BE2C (cell line): ENCODE results near the gene MLNR.
A peak's percentile ranks its signal among the peaks of the same experiment; 100 is the strongest.

Experiments
- DNase-seq: peaks from one replicate; pipeline ENCODE4 v3.0.0-alpha.2; 2020
- H3K27me3 ChIP-seq: fragments of 250-450 bp; sonication (Bioruptor Pico); 2 replicates; pipeline ENCODE4 v1.5.1; 2020; ENCODE audit warnings: mild to moderate bottlenecking
- H3K36me3 ChIP-seq: fragments of 250-450 bp; sonication (Bioruptor Pico); 2 replicates; pipeline ENCODE4 v1.5.1; 2020; ENCODE audit warnings: mild to moderate bottlenecking
- H3K4me1 ChIP-seq: fragments of 250-450 bp; sonication (Bioruptor Pico); 2 replicates; pipeline ENCODE4 v1.5.1; 2020
- H3K4me3 ChIP-seq: 2 replicates; pipeline ENCODE4 v1.5.1; 2011; ENCODE audit warnings: low read depth, low read length
- H3K9me3 ChIP-seq: fragments of 250-450 bp; sonication (Bioruptor Pico); 2 replicates; pipeline ENCODE4 v1.5.1; 2020
- CTCF ChIP-seq: IDR thresholded peaks from 2 replicates; pipeline ENCODE4 v1.5.1; 2012; ENCODE audit warnings: mild to moderate bottlenecking, low read depth, low read length

Gene MLNR

GRCh38 chr13:49213997-49214916 is 5.9 kb upstream of the MLNR start:
- H3K4me3 ChIP-seq: no peak overlapping the region

DNA sequence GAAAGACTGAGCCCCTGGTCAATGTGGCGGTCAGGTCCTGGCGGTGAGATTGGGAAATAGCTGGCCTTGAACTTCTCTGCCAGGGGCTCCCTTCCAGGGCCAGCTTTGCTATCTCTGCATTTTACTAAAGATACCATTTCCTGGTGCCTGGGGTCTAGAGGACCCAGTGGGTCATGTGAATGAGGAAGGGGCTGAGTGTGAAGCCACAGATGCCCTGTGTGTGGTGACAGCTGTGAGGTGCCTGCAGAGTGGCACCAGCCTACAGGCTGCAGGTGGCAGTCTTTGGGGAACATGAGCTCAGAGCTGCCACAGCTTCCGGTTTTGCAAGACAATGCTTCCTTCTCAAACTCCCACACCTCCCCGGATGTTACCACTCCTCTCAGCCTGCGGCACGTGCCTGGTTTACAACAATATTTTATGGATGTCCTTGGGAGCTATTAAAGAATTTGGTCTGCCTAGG is 5.2 kb upstream of the MLNR start:
- Histone ChIP-seq H3K4me1 (no peaks in the 10 kb centered on the region), H3K4me3 (no peak overlapping the region), H3K9me3 (no peaks in the 10 kb centered on the region), H3K36me3 (peaks cover 9% of the 10 kb centered on the region), H3K27me3 (peaks cover 5% of the 10 kb centered on the region)
- TF ChIP-seq CTCF: peak; percentile 20; the same call in 1 of the 2 replicates
- DNase-seq: no peak

More at GRCh38 chr13:49213997-49214916, 5.9 kb upstream of the MLNR start:
- no peak for DNase-seq
- TF ChIP-seq CTCF: no peak
- Histone ChIP-seq H3K27me3 (no peaks in the 10 kb centered on the region), H3K9me3 (no peaks in the 10 kb centered on the region), H3K36me3 (peaks cover 11% of the 10 kb centered on the region), H3K4me1 (no peaks in the 10 kb centered on the region)

DNA sequence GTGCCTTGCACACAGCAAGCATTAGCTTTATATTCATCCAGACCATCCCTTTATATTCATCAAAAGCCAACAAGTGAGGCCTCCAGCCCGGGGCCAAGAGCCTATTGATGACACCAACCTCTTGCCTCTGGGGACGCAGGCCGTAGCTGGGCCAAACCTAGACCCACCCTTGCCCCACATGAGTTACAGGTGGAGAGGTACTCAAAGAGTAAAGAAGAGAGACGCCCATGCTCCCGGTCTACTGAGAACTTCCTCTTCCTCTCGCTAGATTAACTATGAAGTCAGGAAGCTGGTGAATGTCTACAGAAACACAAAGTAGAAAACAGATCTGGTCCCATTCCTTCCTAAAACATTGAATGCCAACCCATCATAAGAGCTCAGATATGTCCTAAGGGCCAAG is 3.8 kb upstream of the MLNR start:
- no peaks in the 10 kb centered on the region; the same call in 1 of the 2 replicates for H3K36me3 ChIP-seq
- H3K27me3 ChIP-seq: peaks cover 19% of the 10 kb centered on the region
- H3K4me3 ChIP-seq: no peak overlapping the region
- DNase-seq: no peak
- no peaks in the 10 kb centered on the region for H3K4me1 ChIP-seq
- TF ChIP-seq CTCF: no peak
- peaks cover 4% of the 10 kb centered on the region; the same call in 1 of the 2 replicates for H3K9me3 ChIP-seq

DNA sequence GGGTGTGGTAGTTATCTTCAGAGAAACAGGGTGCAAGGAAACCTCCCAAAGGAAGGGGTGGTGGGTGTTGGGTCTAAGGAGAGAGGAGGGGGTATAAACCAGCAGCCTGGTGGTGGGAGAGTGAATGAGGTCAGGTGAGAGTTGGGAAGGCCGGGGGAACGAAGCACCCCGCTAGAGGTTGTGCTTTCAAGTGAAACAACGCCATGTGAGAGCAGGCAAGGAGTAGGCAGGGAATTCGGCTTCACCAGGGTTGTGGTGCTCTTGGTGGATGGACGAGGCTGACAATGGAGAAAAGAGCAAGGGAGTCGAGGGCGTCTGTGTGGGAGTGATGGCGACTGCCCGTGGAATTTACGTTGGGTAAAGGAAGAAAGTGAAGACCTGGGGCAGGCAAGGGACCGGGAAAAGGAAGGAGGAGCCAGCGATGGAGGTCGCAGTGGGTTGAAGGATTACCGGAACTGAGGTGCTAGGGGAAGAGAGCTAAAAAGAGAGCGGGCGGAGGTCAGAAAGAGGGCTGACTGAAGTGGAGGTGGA is 2.1 kb upstream of the MLNR start:
- H3K4me1 ChIP-seq: no peaks in the 10 kb centered on the region
- H3K27me3 ChIP-seq: peaks cover 36% of the 10 kb centered on the region
- H3K36me3 ChIP-seq: no peaks in the 10 kb centered on the region
- H3K9me3 ChIP-seq: peaks cover 4% of the 10 kb centered on the region; the same call in 1 of the 2 replicates
- no peak for TF ChIP-seq CTCF
- H3K4me3 ChIP-seq: no peak overlapping the region
- no peak for DNase-seq

DNA sequence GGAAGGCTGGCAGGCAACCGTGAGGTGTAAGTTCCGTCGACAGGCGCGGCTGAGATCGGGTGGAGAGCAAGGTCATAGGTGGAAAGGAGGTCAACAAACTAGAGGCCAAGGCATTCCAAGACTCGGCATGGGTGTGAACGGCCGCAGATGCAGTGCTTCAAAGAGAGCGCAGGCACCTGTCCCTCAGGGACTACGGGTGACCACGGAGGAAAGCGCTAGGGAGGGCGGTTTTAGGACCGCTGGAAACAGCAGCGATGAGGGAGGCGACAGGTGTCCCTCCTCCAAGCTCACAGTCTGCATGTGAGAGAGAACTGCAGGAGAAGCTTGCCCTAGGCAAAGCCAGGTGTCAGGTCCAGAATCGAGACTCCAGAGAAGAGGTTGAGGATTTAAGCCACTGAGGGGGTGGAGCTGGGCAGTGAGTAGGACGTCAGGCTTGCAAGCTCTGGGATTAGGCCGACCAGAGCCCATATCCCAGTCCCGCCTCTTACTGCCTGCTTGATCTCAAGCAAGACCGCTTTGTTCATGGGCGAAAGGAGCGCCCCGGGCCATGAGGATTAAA is 1.6 kb upstream of the MLNR start:
- Histone ChIP-seq H3K36me3 (no peaks in the 10 kb centered on the region), H3K4me1 (no peaks in the 10 kb centered on the region), H3K4me3 (no peak overlapping the region), H3K9me3 (peaks cover 4% of the 10 kb centered on the region; the same call in 1 of the 2 replicates), H3K27me3 (peaks cover 41% of the 10 kb centered on the region)
- no peak for DNase-seq
- TF ChIP-seq CTCF: no peak
